ENCODE measurements around the gene ZCCHC8.
"Not testable (repeated sequence)": the region's sequence is repeated elsewhere in the genome, so short reads cannot be mapped to it uniquely, and the experiment has no call there.

ZCCHC8 gene

DNA sequence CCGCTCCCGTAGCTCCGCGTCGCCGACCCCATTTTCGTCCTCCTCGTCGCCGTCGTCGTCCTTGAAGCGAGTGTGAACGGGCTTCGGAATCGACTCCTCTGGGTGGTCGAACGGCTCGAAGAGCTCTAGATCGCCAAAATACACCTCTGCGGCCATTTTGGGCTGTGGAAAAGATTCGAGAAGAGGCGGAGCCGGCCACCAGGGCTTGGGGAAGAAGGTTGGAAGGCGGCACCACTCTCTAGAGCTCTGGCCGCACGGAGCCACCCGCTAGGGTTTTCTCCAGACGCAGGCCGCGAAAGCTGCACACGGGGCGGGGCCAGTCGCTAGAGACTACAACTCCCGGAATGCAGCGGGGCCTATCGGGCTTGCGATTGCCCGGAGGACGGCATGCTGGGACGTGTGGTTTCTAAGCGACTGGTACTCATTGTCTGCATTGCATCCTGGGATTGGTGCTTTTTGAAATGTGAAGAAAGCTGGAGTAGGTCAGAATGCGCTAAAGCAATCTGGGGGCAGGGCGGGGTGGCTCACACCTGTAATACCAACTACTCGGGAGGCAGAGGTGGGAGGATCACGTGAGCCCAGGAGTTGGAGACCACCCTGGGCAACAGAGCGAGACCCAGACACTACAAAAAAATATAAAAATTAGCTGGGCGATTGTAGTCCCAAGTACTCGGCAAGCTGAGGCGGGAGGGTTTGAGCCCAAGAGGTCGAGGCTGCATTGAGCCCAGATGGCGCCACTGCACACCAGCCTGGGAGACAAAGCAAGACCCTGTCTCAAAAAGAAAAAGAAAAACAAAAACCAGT is at the start of gene ZCCHC8:
ZCCHC8 (minus strand) TSS at position 248 of the 804 bp plus-strand sequence; CDS start at position 156, 92 bp downstream.
- peak; percentile 99 for DNase-seq

DNA sequence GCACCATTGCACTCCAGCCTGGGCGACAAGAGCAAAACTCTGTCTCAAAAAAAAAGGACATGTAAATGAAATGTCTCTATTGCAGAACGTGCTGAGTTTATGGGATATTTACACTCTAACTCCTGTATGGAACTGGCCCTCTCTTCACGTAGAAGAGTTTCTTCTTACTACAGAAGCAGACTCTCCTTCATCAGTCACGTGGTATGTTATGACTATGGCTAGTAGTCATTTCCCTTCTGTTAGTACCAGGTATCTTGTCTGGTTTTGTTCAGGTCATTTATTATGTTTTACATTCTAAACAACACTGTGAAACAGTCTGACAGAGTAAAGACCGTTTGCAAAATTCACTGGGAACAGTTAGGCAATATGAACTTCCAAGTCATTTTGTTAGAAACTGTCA is 46.6 kb upstream of the ZCCHC8 start:
- DNase-seq = no peak

DNA sequence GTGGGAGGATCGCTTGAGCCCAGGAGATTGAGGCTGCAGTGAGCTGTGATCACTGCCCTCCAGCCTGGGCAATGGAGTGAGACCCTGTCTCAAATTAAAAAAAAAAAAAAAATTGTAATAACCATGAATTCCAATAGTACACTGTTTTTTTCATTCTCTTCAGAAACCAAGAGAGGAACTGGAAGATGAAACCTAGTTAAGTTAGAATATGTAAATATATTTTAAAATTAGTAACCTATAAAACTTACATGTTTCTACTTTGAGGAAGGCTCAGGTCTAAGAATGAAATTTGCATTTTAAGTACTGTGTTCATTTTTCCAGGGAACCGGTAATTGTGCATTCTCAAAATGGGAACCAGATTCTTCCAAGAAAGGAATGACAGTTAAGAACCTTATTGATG is 45.1 kb upstream of the ZCCHC8 start:
- no peak for DNase-seq

- DNase-seq = no peak
Observed at GRCh38 chr12:122544537-122544936, 43.8 kb upstream of the ZCCHC8 start.

DNA sequence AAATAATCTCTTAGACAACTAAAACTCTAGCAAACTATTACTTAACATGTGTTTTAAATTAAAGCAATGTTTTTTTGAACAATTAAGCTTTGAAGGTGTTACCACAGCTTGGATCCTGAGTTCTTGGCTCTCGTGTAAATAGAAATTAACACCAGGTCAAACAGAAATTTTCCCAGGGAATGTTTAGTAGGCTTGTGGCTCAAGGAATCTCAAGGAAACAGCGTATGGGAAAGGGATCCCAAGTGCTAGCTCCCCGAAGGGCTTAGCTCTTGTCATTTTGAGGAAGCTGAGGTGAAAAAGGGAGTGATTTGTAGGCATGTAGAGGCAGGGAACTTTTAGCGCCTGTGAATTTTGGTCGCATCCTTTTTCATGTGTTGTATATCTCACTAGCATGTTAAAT is 37.8 kb upstream of the ZCCHC8 start:
- no peak for DNase-seq

- no peak for DNase-seq
Observed at GRCh38 chr12:122537021-122537420, 36.3 kb upstream of the ZCCHC8 start.

GRCh38 chr12:122533856-122534255 is 33.1 kb upstream of the ZCCHC8 start:
- DNase-seq = no peak

- DNase-seq = no peak
Observed at GRCh38 chr12:122528992-122529391, 28.3 kb upstream of the ZCCHC8 start.

- no peak for DNase-seq
Observed at GRCh38 chr12:122528582-122528981, 27.9 kb upstream of the ZCCHC8 start.

- DNase-seq = peak; percentile 50
Observed at GRCh38 chr12:122527478-122527944, 26.8 kb upstream of the ZCCHC8 start.

GRCh38 chr12:122526683-122527477 is 26.1 kb upstream of the ZCCHC8 start, which contains the start of the genes KNTC1 and RSRC2:
KNTC1 (plus strand) TSS chr12:122527249; CDS start chr12:122530064, 2,815 bp downstream.
RSRC2 (minus strand) TSS chr12:122526936; CDS start chr12:122526853, 83 bp downstream.
- peak; percentile 100 for DNase-seq

GRCh38 chr12:122523846-122524718 is 23.4 kb upstream of the ZCCHC8 start:
- DNase-seq = no peak

GRCh38 chr12:122523280-122523679 is 22.5 kb upstream of the ZCCHC8 start:
- DNase-seq = no peak

DNA sequence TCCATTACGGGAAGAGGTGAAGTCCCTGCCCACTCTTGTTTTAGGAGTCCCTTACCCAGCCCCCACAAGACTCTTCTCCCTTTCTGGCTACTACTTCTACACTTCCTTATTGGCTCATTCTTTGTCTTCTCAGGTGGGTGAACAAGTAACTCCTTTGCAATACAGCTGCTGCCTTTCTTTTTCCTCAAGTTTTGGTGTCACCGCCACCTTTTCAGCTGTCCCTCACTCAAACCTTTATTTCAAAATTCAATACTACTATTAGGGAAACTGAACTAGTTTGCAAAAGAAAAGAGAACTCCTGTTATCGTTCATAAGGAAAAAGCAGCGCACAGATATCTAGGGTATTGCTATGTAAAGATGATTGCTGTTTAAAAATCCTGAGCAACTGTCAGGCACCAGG is 19.9 kb upstream of the ZCCHC8 start:
- no peak for DNase-seq

- no peak for DNase-seq
Observed at GRCh38 chr12:122519418-122519817, 18.7 kb upstream of the ZCCHC8 start.

- DNase-seq = no peak
Observed at GRCh38 chr12:122518908-122519307, 18.2 kb upstream of the ZCCHC8 start.

GRCh38 chr12:122517877-122518276 is 17.1 kb upstream of the ZCCHC8 start:
- DNase-seq = no peak

GRCh38 chr12:122516544-122517361 is 16.0 kb upstream of the ZCCHC8 start:
- DNase-seq = no peak

DNA sequence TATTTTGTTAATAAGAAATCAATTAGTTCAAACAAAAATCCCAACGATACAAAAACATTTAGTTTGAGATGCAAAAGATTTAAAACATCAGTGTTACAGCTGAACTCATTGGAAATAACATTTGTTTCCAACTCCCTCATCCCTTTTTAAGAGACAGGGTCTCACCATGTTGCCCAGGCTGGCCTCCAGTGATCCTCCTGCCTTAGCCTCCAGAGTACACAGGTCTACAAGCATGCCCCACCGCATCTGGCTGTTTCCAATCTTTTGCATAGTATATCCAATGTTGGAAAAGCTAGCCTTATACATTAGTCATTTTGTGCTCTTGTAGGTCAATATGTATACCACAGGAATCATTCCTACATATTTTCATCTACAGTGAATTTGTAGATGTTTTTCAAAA is 14.5 kb upstream of the ZCCHC8 start:
- DNase-seq = no peak

DNA sequence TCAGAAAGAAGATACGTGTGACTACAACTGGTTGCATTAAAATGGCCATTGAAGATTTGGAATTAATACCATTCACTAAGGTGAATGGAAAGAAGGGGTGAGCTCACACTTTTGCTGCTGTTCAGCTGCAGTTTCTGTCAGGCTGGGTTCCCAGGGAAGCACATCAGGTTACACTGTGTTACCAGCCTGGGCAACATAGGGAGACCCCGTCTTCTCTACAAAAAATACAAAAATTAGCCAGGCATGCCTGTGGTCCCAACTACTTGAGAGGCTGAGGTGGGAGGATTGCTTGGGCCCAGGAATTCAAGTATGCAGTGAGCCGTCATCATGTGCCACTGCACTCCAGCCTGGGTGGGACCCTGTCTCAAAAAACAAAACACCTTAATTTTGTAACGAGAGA is 12.9 kb upstream of the ZCCHC8 start:
- DNase-seq = no peak

GRCh38 chr12:122513028-122513427 is 12.3 kb upstream of the ZCCHC8 start:
- not testable (repeated sequence) for DNase-seq

- DNase-seq = no peak
Observed at GRCh38 chr12:122508163-122508562, 7.4 kb upstream of the ZCCHC8 start.
